Astrocyte (in vitro differentiated cells and primary cell): ENCODE data around the gene SMAD3. TPM values are rescaled to one million over a fixed set of nuclear protein-coding genes. Genes with fewer than 3 reads are reported as not detected.
A peak's percentile ranks its signal among the peaks of the same experiment; 100 is the strongest.

Experiments
- DNase-seq: peaks from one replicate; pipeline ENCODE4 v3.0.0-alpha.2; 2010; ENCODE audit warnings: low read depth
- FAIRE-seq: peaks from 2 replicates; lab custom pipeline; 2011; peaks lifted over from hg19 to GRCh38; lab: Jason Lieb, UNC
- H2AFZ ChIP-seq: 2 replicates; pipeline ENCODE4 v1.6.0; 2012; ENCODE audit warnings: low read depth, low read length, inconsistent platforms
- H3K27ac ChIP-seq: 2 replicates; pipeline ENCODE4 v1.5.1; 2011; ENCODE audit warnings: low read depth, low read length, inconsistent platforms
- H3K27me3 ChIP-seq: 2 replicates; pipeline ENCODE4 v1.6.0; 2011; ENCODE audit warnings: low read length, inconsistent platforms; ENCODE audit not compliant: insufficient read depth
- H3K36me3 ChIP-seq: 2 replicates; pipeline ENCODE4 v1.5.1; 2011; ENCODE audit warnings: low read length, inconsistent platforms; ENCODE audit not compliant: insufficient read depth
- H3K4me1 ChIP-seq: 2 replicates; pipeline ENCODE4 v1.5.1; 2011; ENCODE audit warnings: low read length, inconsistent platforms; ENCODE audit not compliant: insufficient read depth
- H3K4me2 ChIP-seq: 2 replicates; pipeline ENCODE4 v1.6.0; 2012; ENCODE audit warnings: low read length, inconsistent platforms
- H3K4me3 ChIP-seq: 2 replicates; pipeline ENCODE4 v1.5.1; 2011; ENCODE audit warnings: low read depth, mild to moderate bottlenecking, low read length, inconsistent platforms; ENCODE audit not compliant: insufficient read depth
- H3K79me2 ChIP-seq: 2 replicates; pipeline ENCODE4 v1.6.0; 2012; ENCODE audit warnings: mild to moderate bottlenecking, low read length, inconsistent platforms; ENCODE audit not compliant: insufficient read depth
- H3K9ac ChIP-seq: 2 replicates; pipeline ENCODE4 v1.6.0; 2012; ENCODE audit warnings: mild to moderate bottlenecking, low read length, inconsistent platforms
- H3K9me3 ChIP-seq: 2 replicates; pipeline ENCODE4 v1.5.1; 2012; ENCODE audit warnings: low read depth, mild to moderate bottlenecking, low read length, inconsistent platforms; ENCODE audit not compliant: insufficient read depth
- H4K20me1 ChIP-seq: 2 replicates; pipeline ENCODE4 v1.6.0; 2012; ENCODE audit warnings: low read length, inconsistent platforms; ENCODE audit not compliant: insufficient read depth
- H3K27ac Mint-ChIP-seq: one replicate; pipeline ENCODE4 v1.8.0; 2021; ENCODE audit warnings: mild to moderate bottlenecking, mixed read lengths; ENCODE audit not compliant: unreplicated experiment
- H3K27me3 Mint-ChIP-seq: one replicate; pipeline ENCODE4 v1.8.0; 2021; ENCODE audit warnings: low read depth, mixed read lengths; ENCODE audit not compliant: unreplicated experiment
- H3K36me3 Mint-ChIP-seq: one replicate; pipeline ENCODE4 v1.8.0; 2021; ENCODE audit warnings: low read depth, mixed read lengths; ENCODE audit not compliant: unreplicated experiment
- H3K4me1 Mint-ChIP-seq: one replicate; pipeline ENCODE4 v1.8.0; 2021; ENCODE audit warnings: low read depth, mixed read lengths; ENCODE audit not compliant: unreplicated experiment
- H3K4me3 Mint-ChIP-seq: one replicate; pipeline ENCODE4 v1.8.0; 2021; ENCODE audit warnings: mild to moderate bottlenecking, moderate library complexity, mixed read lengths; ENCODE audit not compliant: unreplicated experiment
- H3K9me3 Mint-ChIP-seq: one replicate; pipeline ENCODE4 v1.8.0; 2021; ENCODE audit warnings: mild to moderate bottlenecking, mixed read lengths; ENCODE audit not compliant: unreplicated experiment
- CTCF ChIP-seq: IDR thresholded peaks from 2 replicates; pipeline ENCODE4 v1.5.1; 2011; ENCODE audit warnings: low read depth, mild to moderate bottlenecking, inconsistent platforms, low read length, moderate library complexity; ENCODE audit not compliant: insufficient read depth
- EZH2 ChIP-seq: IDR thresholded peaks from 2 replicates; pipeline ENCODE4 v1.6.1; 2012; ENCODE audit warnings: mild to moderate bottlenecking, low read length, inconsistent platforms; ENCODE audit not compliant: insufficient read depth
- total RNA-seq: library from RNA; stranded (reverse); gene quantifications from 2 replicates; pipeline ENCODE4 v1.2.1, GENCODE V29; 2021

SMAD3 gene
- total RNA-seq, 1 donor from 2014 or later: 78.0 TPM

GRCh38 chr15:67103432-67103831 is 38.0 kb downstream of the SMAD3 start:
- FAIRE-seq: no peak
- peaks cover 59% of the 10 kb centered on the region for H3K4me1 Mint-ChIP-seq

GRCh38 chr15:67103869-67104268 is 38.5 kb downstream of the SMAD3 start:
- no peaks in the 10 kb centered on the region for H3K9me3 ChIP-seq
- peak overlapping the region; percentile 95 for H3K27ac Mint-ChIP-seq
- FAIRE-seq: no peak
- no peak overlapping the region for H2AFZ ChIP-seq
- no peak overlapping the region for H3K4me2 ChIP-seq
- H3K36me3 ChIP-seq: no peaks in the 10 kb centered on the region
- H3K27ac ChIP-seq: peak overlapping the region; percentile 100
- no peaks in the 10 kb centered on the region for H3K9me3 Mint-ChIP-seq
- no peak overlapping the region for H3K4me3 Mint-ChIP-seq
- no peak overlapping the region for H3K4me3 ChIP-seq
- H3K4me1 Mint-ChIP-seq: peaks cover 59% of the 10 kb centered on the region
- H3K4me1 ChIP-seq: peaks cover 67% of the 10 kb centered on the region
- H4K20me1 ChIP-seq: peaks cover 12% of the 10 kb centered on the region
- H3K36me3 Mint-ChIP-seq: peaks cover 14% of the 10 kb centered on the region
- H3K9ac ChIP-seq: no peak overlapping the region
- no peaks in the 10 kb centered on the region for H3K27me3 Mint-ChIP-seq
- peaks cover 85% of the 10 kb centered on the region for H3K79me2 ChIP-seq
- TF ChIP-seq EZH2: no peak
- no peak for TF ChIP-seq CTCF
- no peak for DNase-seq
- H3K27me3 ChIP-seq: no peaks in the 10 kb centered on the region

More at GRCh38 chr15:67103432-67103831, 38.0 kb downstream of the SMAD3 start:
- Mint-ChIP-seq H3K4me3 (no peak overlapping the region), H3K36me3 (peaks cover 11% of the 10 kb centered on the region), H3K27me3 (no peaks in the 10 kb centered on the region), H3K27ac (no peak overlapping the region), H3K9me3 (no peaks in the 10 kb centered on the region)
- Histone ChIP-seq H3K9ac (no peak overlapping the region), H3K9me3 (no peaks in the 10 kb centered on the region), H3K4me2 (no peak overlapping the region), H3K36me3 (no peaks in the 10 kb centered on the region), H3K4me1 (peaks cover 67% of the 10 kb centered on the region), H2AFZ (no peak overlapping the region), H3K27ac (no peak overlapping the region), H3K27me3 (no peaks in the 10 kb centered on the region), H3K79me2 (peaks cover 85% of the 10 kb centered on the region), H3K4me3 (no peak overlapping the region), H4K20me1 (peaks cover 16% of the 10 kb centered on the region)
- DNase-seq: no peak
- TF ChIP-seq CTCF (no peak), EZH2 (no peak)

GRCh38 chr15:67104510-67104909 is 39.1 kb downstream of the SMAD3 start:
- Histone ChIP-seq H3K36me3 (no peaks in the 10 kb centered on the region), H3K9me3 (no peaks in the 10 kb centered on the region), H3K27me3 (no peaks in the 10 kb centered on the region), H3K9ac (peak overlapping the region; percentile 92), H3K4me2 (peak overlapping the region; percentile 59), H3K79me2 (peaks cover 83% of the 10 kb centered on the region), H4K20me1 (peaks cover 12% of the 10 kb centered on the region), H3K4me3 (no peak overlapping the region), H3K4me1 (peaks cover 71% of the 10 kb centered on the region), H2AFZ (no peak overlapping the region), H3K27ac (peak overlapping the region; percentile 100)
- Mint-ChIP-seq H3K27me3 (no peaks in the 10 kb centered on the region), H3K36me3 (peaks cover 10% of the 10 kb centered on the region), H3K4me1 (peaks cover 59% of the 10 kb centered on the region), H3K4me3 (no peak overlapping the region), H3K9me3 (no peaks in the 10 kb centered on the region), H3K27ac (peak overlapping the region; percentile 95)
- no peak for FAIRE-seq
- TF ChIP-seq CTCF: no peak
- TF ChIP-seq EZH2: no peak
- no peak for DNase-seq
